ENCODE data around the gene LMF1.

LMF1 gene

GRCh38 chr16:851871-852270, 118.9 kb downstream of the LMF1 start:
- TF ChIP-seq CTCF (conservative IDR thresholded peaks at IDR 0.05; ENCODE audit: low read length): no peak
- no peak for DNase-seq (ENCODE audit: low read depth)
- no peak overlapping the region for H3K4me3 ChIP-seq (ENCODE audit: low read length)

GRCh38 chr16:851209-851810, 119.5 kb downstream of the LMF1 start:
- DNase-seq (ENCODE audit: low read depth): no peak
- TF ChIP-seq CTCF (conservative IDR thresholded peaks at IDR 0.05; ENCODE audit: low read length): no peak
- H3K4me3 ChIP-seq (ENCODE audit: low read length): no peak overlapping the region

- TF ChIP-seq CTCF (conservative IDR thresholded peaks at IDR 0.05; ENCODE audit: low read length): no peak
- DNase-seq (ENCODE audit: low read depth): no peak
- no peak overlapping the region for H3K4me3 ChIP-seq (ENCODE audit: low read length)
These were observed 120.1 kb downstream of the LMF1 start for GRCh38 chr16:850668-851067.

GRCh38 chr16:848510-849253, 122.1 kb downstream of the LMF1 start:
- no peak for TF ChIP-seq CTCF (conservative IDR thresholded peaks at IDR 0.05; ENCODE audit: low read length)
- DNase-seq (ENCODE audit: low read depth): no peak
- no peak overlapping the region for H3K4me3 ChIP-seq (ENCODE audit: low read length)

GRCh38 chr16:847681-848445, 122.9 kb downstream of the LMF1 start:
- DNase-seq (ENCODE audit: low read depth): no peak
- no peak for TF ChIP-seq CTCF (conservative IDR thresholded peaks at IDR 0.05; ENCODE audit: low read length)
- no peak overlapping the region for H3K4me3 ChIP-seq (ENCODE audit: low read length)

GRCh38 chr16:847151-847550, 123.6 kb downstream of the LMF1 start:
- DNase-seq (ENCODE audit: low read depth): no peak
- no peak overlapping the region for H3K4me3 ChIP-seq (ENCODE audit: low read length)
- no peak for TF ChIP-seq CTCF (conservative IDR thresholded peaks at IDR 0.05; ENCODE audit: low read length)

Measured in AG10803 (cell line).